ENCODE results near the gene KICS2. TPM values are rescaled to one million over a fixed set of nuclear protein-coding genes. Genes with fewer than 3 reads are reported as not detected.

Gene KICS2
- total and polyA plus RNA-seq, 2 of the 8 experiments (the other 6 are each of a cell fraction or from before 2014, with no cell fraction given), result 5.6 to 9.5 TPM

DNA sequence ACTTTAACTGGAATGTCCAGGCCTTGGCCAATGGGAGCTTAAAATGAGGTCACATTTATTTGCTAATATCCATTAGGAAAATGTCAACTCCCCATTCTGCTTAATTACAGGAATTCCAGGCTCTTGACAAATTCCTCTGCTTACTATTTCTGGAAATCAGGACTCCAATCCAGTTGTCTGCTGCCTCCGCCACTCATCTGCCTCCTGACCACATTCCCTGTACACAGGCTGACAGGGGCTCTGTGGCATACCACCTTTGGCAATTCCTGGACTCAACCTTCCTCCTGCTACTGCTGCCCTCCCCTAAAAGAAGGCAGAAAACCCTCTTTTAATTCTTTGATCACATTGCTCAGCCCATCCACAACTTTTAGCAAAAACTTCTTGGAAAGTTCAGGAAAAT is 37.9 kb downstream of the KICS2 start:
- H3K4me3 ChIP-seq (ENCODE audit: extremely low read depth in 1 of 4, insufficient read depth in 2 of 4, low read depth in 3 of 4, low read length in 4 of 4), result no peak overlapping the region
- no peak overlapping the region for H3K18ac ChIP-seq (ENCODE audit: extremely low read depth, low read length)
- no peak overlapping the region for H2AK5ac ChIP-seq (ENCODE audit: low read depth, low read length)
- H3K4me2 ChIP-seq (ENCODE audit: insufficient read depth in 1 of 2, low read depth in 2 of 2, low read length in 2 of 2), result no peak overlapping the region
- H3K23me2 ChIP-seq (ENCODE audit: low read depth, low read length), result no peaks in the 10 kb centered on the region
- H3K27me3 ChIP-seq (replicated peaks in 1 of 4; ENCODE audit: control insufficient read depth in 3 of 4, extremely low read depth in 1 of 4, insufficient read depth in 3 of 4, low read length in 3 of 4), result no peaks in the 10 kb centered on the region
- no peaks in the 10 kb centered on the region for H3K9me3 ChIP-seq (ENCODE audit: insufficient read depth in 2 of 2, low read depth in 1 of 2, low read length in 1 of 2)
- no peak overlapping the region for H2AFZ ChIP-seq (ENCODE audit: low read length)
- DNase-seq (ENCODE audit: low read depth in 1 of 2, low spot score in 2 of 2) (no peak), FAIRE-seq (no peak)
- H3K56ac ChIP-seq (replicated peaks; ENCODE audit: insufficient read length, low read depth, low read length), result no peak overlapping the region
- no peak overlapping the region for H3K4ac ChIP-seq (replicated peaks; ENCODE audit: insufficient read length, low read depth, low read length)
- no peaks in the 10 kb centered on the region for H3K79me2 ChIP-seq (ENCODE audit: control insufficient read depth in 1 of 2, insufficient read depth in 2 of 2, low read length in 2 of 2)
- H3K27ac ChIP-seq (ENCODE audit: low read depth, low read length), result no peak overlapping the region
- 89% methylated on average over 1 of the region's 1 CpG; no CpG with 5 or more reads in 1 of the 2 experiments for WGBS, 2 experiments (ENCODE audit: extremely low coverage in 1 of 2, insufficient coverage in 1 of 2, insufficient read length in 1 of 2, insufficient replicate concordance in 2 of 2, low coverage in 1 of 2, low lambda C conversion rate in 2 of 2, missing lambda C conversion rate in 1 of 2)
- H4K8ac ChIP-seq (ENCODE audit: extremely low read depth, insufficient read depth, low read length), result no peak overlapping the region
- no peak overlapping the region for H3K9ac ChIP-seq (replicated peaks in 1 of 4; ENCODE audit: extremely low read depth in 1 of 4, low read depth in 3 of 4, low read length in 3 of 4)
- no peak overlapping the region for H2BK15ac ChIP-seq (ENCODE audit: low read length)
- no peaks in the 10 kb centered on the region; a peak in 1 of 7 replicates for H3K4me1 ChIP-seq (replicated peaks in 1 of 4; ENCODE audit: control insufficient read depth in 3 of 4, insufficient read depth in 4 of 4, low read length in 3 of 4)
- no peak overlapping the region for H4K91ac ChIP-seq (replicated peaks; ENCODE audit: insufficient read length, low read length)
- H4K5ac ChIP-seq (ENCODE audit: insufficient read length, low read depth, low read length), result no peak overlapping the region
- no peak overlapping the region for H2BK12ac ChIP-seq (ENCODE audit: low read depth, low read length)
- H3K23ac ChIP-seq (ENCODE audit: insufficient read length), result no peak overlapping the region
- H2BK120ac ChIP-seq (replicated peaks; ENCODE audit: low read depth, low read length), result no peak overlapping the region
- H3K79me1 ChIP-seq (ENCODE audit: low read depth, low read length), result no peaks in the 10 kb centered on the region
- H2BK20ac ChIP-seq (ENCODE audit: low read length), result no peak overlapping the region
- ChIA-PET POLR2A (ENCODE audit: partially characterized antibody) (no interaction called here), CTCF (ENCODE audit: partially characterized antibody) (interaction anchor here (1.1 kb wide), 1 partner anchor 340 kb away, joined by 3 read pairs; the partner anchor contains the start of gene SRGAP1)
- no peaks in the 10 kb centered on the region for H4K20me1 ChIP-seq (replicated peaks in 1 of 2; ENCODE audit: control insufficient read depth in 1 of 2, insufficient read depth in 2 of 2, low read length in 2 of 2)
- H3K14ac ChIP-seq (ENCODE audit: insufficient read length), result no peak overlapping the region
- no peaks in the 10 kb centered on the region for H3K36me3 ChIP-seq (ENCODE audit: control insufficient read depth in 2 of 4, insufficient read depth in 4 of 4, low read length in 3 of 4)
- H2BK5ac ChIP-seq (ENCODE audit: low read depth, low read length), result no peak overlapping the region
- no peak for TF ChIP-seq KDM4A (IDR thresholded peaks at IDR 0.05; ENCODE audit: low read depth, low read length, severe bottlenecking)
- TF ChIP-seq EP300 (IDR thresholded peaks at IDR 0.05; ENCODE audit: borderline replicate concordance in 1 of 2, low read depth in 2 of 2, low read length in 2 of 2), result no peak
- TF ChIP-seq E2F6 (IDR thresholded peaks at IDR 0.05), result no peak
- TF ChIP-seq CHD1 (IDR thresholded peaks at IDR 0.05; ENCODE audit: low read depth, low read length), result no peak
- no peak for TF ChIP-seq CHD2 (IDR thresholded peaks at IDR 0.05; ENCODE audit: low read length)
- no peak for TF ChIP-seq HDAC2 (IDR thresholded peaks at IDR 0.05; ENCODE audit: borderline replicate concordance in 1 of 2, low read depth in 2 of 2, low read length in 2 of 2)
- TF ChIP-seq ZNF274 (IDR thresholded peaks at IDR 0.05; ENCODE audit: borderline replicate concordance, extremely low read depth, low read length), result no peak
- TF ChIP-seq SP1 (IDR thresholded peaks at IDR 0.05; ENCODE audit: low read depth, low read length), result no peak
- no peak for TF ChIP-seq RXRA (IDR thresholded peaks at IDR 0.05; ENCODE audit: insufficient read depth, low read depth, low read length)
- no peak for TF ChIP-seq MAFK (IDR thresholded peaks at IDR 0.05; ENCODE audit: low read depth, low read length)
- TF ChIP-seq RNF2 (IDR thresholded peaks at IDR 0.05; ENCODE audit: borderline replicate concordance, low read depth, low read length, missing control alignments, poor library complexity, severe bottlenecking), result no peak
- no peak for TF ChIP-seq CEBPB (IDR thresholded peaks at IDR 0.05; ENCODE audit: low read depth, low read length)
- no peak for TF ChIP-seq KDM1A (IDR thresholded peaks at IDR 0.05; ENCODE audit: borderline replicate concordance, low read length)
